NCI-H1694 (cell line): Measurements from ENCODE around the gene CATSPER3.

Experiments used
- DNase-seq: peaks from one replicate; lab custom pipeline; 2025; lab: John Stamatoyannopoulos, UW

The CATSPER3 gene

GRCh38 chr5:135030123-135030955 is 62.6 kb downstream of the CATSPER3 start:
- no peak for DNase-seq

DNA sequence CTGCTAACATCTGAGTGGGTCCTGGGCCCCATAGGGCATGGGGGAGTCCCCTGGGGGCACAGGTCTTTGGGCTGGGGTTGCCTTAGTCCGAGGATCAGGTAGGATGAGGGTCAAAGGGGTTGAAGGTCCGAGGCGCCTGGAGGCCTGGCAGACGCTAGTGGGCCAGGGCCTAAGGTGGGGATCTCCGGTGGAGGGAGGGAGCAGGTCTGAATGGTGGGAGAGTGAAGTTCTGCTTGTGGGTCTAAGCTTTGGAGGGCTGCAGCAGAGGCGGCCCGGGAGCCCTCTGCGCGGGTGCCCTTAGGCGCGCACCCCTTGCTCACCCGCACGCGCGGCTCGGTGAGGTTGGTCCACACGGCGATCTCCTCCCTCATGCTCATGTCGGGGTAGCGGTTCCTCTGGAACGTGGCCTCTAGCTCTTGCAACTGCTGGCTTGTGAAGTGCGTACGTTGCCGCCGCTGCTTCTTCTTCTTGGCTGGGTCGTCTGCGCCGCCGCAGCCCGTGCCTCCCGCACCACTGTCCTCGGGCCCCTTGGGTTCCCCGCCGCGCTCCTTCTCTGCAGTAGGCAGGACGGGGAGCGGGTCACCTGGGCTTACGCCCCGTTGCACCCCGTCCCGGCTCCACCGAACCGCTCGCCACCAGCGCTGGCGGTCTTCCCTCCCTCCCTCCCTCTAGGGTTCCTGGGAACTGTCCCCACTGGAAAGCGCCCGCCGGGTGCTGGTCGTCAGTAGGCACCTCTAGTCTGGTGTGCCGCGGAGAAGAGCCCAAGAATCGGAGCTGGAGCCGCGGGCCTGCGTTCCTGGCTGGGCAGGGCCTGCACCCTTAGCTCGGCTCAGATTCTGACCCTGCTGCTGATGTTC is 63.5 kb downstream of the CATSPER3 start:
- DNase-seq = no peak

DNA sequence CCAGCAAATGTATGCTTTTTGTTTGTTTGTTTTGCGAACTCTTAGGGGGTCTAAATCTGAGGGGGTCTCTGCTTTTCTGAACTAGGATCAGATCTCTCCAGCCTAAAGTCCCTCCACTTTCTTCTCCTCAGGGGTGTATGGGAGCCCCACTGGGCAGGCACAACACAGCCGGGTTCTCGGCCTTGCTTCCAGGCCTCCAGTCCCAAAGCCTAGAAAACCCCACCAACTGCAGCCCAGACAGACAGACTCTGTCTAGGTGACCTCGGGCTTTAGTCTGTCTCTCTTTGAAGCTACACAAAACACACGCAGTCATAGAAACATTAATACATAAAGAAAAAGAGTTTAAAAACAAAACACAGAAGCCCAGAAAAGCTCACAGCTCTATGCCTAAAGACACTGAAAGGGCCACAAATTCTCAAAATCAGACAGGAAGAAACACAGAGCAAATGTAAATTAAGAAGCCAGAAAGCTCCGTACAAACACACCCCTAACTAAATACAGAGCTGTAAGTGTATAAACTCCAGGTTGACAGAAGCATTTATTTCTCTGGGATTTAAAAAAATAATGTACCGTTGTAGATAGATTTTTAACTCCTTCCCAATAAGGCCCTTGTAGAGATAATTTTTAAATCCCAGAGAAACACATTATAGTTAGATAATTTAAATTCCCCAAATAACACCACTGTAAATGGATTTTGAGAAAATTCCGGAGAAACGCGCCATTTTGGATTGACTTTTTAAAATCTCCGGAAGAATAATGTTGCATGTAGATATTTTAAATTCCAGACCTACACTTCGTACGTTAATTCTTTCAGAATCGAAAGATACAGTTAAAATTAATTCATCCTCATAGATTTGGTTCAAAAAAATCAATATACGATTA is 64.3 kb downstream of the CATSPER3 start:
- DNase-seq = no peak

GRCh38 chr5:135032695-135032998 is 64.9 kb downstream of the CATSPER3 start:
- no peak for DNase-seq

GRCh38 chr5:135032999-135033861 is 65.5 kb downstream of the CATSPER3 start:
- DNase-seq = no peak

- DNase-seq = no peak
Measured at GRCh38 chr5:135033901-135034235, 66.2 kb downstream of the CATSPER3 start, which contains the start of gene PITX1. Gene PITX1, minus strand, starts transcription at chr5:135034228. Its CDS starts 347 bp downstream, at chr5:135033881.

- no peak for DNase-seq
Measured at GRCh38 chr5:135034236-135034962, 66.7 kb downstream of the CATSPER3 start.

GRCh38 chr5:135034963-135035677 is 67.4 kb downstream of the CATSPER3 start:
- DNase-seq = no peak

DNA sequence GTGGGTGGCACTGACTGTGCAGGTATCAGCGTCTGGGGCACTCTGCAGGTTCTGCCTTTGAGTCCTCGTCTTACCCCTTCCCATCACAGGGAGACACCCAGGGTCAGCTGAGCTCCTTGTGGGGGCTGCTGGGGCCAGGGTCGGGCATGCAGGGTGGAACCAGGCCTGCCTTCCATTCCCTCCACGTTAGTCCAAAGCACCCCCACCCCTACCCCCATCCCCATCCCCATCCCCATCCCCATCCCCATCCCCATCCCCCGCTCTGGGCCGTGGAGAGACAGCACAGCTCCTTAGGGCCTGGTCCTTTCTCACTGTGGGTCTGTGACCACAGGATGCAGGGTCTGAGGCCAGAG is 67.9 kb downstream of the CATSPER3 start:
- DNase-seq = no peak

DNA sequence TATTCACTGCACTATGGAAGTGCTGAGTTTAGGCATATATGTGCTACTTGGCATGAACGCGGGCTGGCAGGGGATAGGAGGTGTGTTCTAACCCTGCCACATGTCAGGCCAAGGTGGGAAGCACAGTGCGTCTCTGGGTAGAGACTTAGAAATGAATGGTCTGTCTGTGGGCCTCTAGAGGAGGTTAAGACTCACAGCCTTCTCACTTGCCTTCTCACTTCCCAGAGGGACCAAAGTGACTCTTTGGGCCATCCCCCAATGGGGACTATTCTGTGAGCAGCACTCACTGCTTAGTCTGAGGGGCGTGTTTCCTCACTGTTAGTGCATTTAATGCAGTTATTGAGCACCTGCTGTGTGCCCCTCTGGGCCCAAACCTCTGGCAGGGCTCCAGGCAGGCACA is 68.7 kb downstream of the CATSPER3 start:
- no peak for DNase-seq

DNA sequence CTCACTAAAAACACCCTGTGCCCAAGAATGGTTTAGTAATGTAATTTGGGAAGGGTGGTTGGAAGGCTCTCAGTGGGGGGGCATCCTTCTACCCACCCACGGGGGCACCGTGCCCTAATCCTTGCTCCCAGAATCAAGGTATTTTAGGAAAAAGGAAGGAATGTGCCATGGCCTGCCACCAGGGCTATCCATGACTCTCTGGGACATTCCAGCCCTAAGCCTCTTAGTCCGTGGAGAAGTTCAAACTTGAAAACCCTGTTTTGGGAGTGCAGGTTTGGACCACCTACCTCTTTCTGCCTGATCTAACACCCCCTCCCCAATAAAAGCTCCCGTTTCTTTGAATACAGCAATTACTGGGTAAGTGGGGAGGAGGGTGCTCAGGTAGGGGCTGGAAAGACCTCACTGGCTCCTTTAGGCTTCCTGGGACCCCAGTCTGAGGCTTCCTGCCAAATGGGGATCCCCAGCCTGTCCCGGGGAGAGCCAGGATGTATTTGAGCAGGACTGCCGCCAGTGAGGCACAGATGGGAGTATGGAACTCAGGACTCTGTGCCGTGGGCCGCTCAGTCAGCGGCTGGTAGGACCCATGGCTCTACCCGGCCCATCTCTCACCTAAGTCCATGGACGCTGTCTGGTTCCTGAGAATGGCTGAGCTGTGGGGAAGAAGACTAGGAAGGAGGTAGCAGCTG is 70.0 kb downstream of the CATSPER3 start:
- DNase-seq = no peak

- DNase-seq = no peak
Measured at GRCh38 chr5:135038205-135038812, 70.6 kb downstream of the CATSPER3 start.

DNA sequence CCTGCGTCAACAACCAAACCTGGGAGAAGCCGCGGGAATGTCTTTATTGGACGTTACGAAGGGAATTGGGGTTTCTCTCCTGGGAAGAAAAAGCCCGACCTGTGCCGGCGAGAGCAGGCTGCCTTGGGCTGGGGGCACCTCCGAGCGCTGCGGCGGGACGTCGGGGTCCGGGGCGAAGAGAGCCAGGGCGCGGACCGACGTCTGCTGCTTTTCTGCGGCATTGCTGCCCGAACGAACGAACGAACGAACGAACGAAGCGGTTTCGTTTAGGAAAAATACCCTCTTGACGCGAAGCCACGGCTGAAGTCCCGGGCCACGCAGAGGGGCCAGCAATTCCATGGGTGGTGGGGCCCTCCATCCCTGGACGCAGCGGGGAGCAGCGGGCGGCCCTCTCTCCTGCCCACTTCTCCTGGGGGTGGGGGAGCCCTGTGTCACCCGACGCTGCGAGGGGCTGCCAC is 71.1 kb downstream of the CATSPER3 start:
- DNase-seq = no peak

DNA sequence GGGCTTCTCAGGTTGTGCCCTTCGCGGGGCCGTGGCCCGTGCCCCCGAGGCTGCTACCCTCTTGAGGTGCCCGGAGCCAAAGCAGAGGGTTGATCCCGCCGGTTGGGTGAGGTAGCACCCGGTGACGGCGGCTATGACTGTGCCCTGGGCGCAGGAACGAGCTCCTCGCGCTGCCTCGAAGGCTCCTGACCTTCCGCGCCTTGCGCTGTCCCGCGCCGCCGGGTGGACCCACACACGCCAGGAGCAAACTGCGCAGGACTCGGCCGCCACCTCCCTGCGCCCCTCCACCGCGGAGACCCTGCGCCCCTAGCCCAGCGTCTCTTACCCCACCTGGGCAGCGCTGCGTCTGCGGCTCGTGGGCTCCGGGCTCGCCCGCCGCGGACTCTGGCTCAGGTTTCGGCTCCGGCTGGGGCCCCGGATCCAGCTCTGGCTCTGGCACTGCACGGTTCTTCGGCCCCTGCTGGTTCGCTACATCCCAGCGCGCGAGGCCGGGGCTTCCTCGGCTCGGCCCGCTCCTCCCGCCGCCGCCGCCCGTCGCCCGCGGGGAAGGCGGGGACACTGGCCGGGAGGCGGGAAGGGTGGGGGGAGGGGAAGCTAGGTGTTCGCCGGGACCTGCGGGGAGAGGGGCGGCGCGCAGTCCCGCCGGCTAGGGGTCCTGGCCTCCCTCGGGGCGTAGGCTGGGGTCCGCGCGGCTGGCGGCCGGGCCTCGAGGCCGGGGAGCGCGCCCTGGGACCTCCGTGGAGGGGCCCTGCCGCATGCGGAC is 71.7 kb downstream of the CATSPER3 start:
- no peak for DNase-seq

- no peak for DNase-seq
Measured at GRCh38 chr5:135040034-135040332, 72.3 kb downstream of the CATSPER3 start.

- no peak for DNase-seq
Measured at GRCh38 chr5:135040333-135041144, 72.8 kb downstream of the CATSPER3 start.

GRCh38 chr5:135041145-135041587 is 73.5 kb downstream of the CATSPER3 start:
- no peak for DNase-seq
